HG02870 (cell line): Measurements from ENCODE around the gene TBC1D22A.

Experiments used
- ATAC-seq: cut with Tn5 transposase; IDR thresholded peaks from one replicate; pipeline ENCODE4 v1.9.1; 2021; ENCODE audit warnings: mild to moderate bottlenecking, moderate library complexity; ENCODE audit not compliant: unreplicated experiment

Gene TBC1D22A

GRCh38 chr22:46793497-46793896 lies 31.0 kb downstream of the TBC1D22A start:
- ATAC-seq: no peak

GRCh38 chr22:46794067-46794466 lies 31.6 kb downstream of the TBC1D22A start:
- no peak for ATAC-seq

GRCh38 chr22:46794491-46794890 lies 32.0 kb downstream of the TBC1D22A start:
- no peak for ATAC-seq

- no peak for ATAC-seq
These were observed 32.7 kb downstream of the TBC1D22A start for GRCh38 chr22:46795140-46795539.

GRCh38 chr22:46795845-46796565 lies 33.6 kb downstream of the TBC1D22A start:
- ATAC-seq: no peak

GRCh38 chr22:46796566-46797195 lies 34.2 kb downstream of the TBC1D22A start:
- no peak for ATAC-seq

- no peak for ATAC-seq
These were observed 34.9 kb downstream of the TBC1D22A start for GRCh38 chr22:46797355-46797754.

- no peak for ATAC-seq
These were observed 35.6 kb downstream of the TBC1D22A start for GRCh38 chr22:46798041-46798365.

GRCh38 chr22:46798366-46799350 lies 36.2 kb downstream of the TBC1D22A start:
- ATAC-seq: no peak

GRCh38 chr22:46799626-46800025 lies 37.2 kb downstream of the TBC1D22A start:
- ATAC-seq: no peak

GRCh38 chr22:46800102-46800857 lies 37.8 kb downstream of the TBC1D22A start:
- no peak for ATAC-seq

GRCh38 chr22:46801331-46801811 lies 38.9 kb downstream of the TBC1D22A start:
- ATAC-seq: no peak

- ATAC-seq: no peak
These were observed 39.6 kb downstream of the TBC1D22A start for GRCh38 chr22:46801826-46802607.

- ATAC-seq: no peak
These were observed 40.2 kb downstream of the TBC1D22A start for GRCh38 chr22:46802608-46803027.

- peak; percentile 55 for ATAC-seq
These were observed 40.8 kb downstream of the TBC1D22A start for GRCh38 chr22:46803031-46803880.

- no peak for ATAC-seq
These were observed 41.5 kb downstream of the TBC1D22A start for GRCh38 chr22:46803936-46804335.

- no peak for ATAC-seq
These were observed 44.3 kb downstream of the TBC1D22A start for GRCh38 chr22:46806794-46807193.

- ATAC-seq: no peak
These were observed 45.0 kb downstream of the TBC1D22A start for GRCh38 chr22:46807458-46807857.
